ENCODE results near the gene SUSD2. TPM values are rescaled to one million over a fixed set of nuclear protein-coding genes. Genes with fewer than 3 reads are reported as not detected.

SUSD2 gene
- total RNA-seq, 2 donors from 2014 or later: 0.66 to 1.5 TPM

Other genes with a start within 250 kb of the SUSD2 start
- gene GSTT2B, start 220.3 kb upstream of the SUSD2 start, total RNA-seq: under 1 TPM; 0.37 to 0.41 TPM
- 1 to 10 TPM; 2.8 to 4.9 TPM for gene DDTL, start 214.6 kb upstream of the SUSD2 start, total RNA-seq
- gene DDT, start 207.0 kb upstream of the SUSD2 start, total RNA-seq: 100 to 1,000 TPM; 117 to 122 TPM
- gene GSTT2, start 201.4 kb upstream of the SUSD2 start, total RNA-seq: under 1 TPM in 1 of 2 donors, not detected in 1; 0.29 TPM
- not detected for gene GSTT4, start 176.0 kb upstream of the SUSD2 start, total RNA-seq
- gene CABIN1, start 170.2 kb upstream of the SUSD2 start, total RNA-seq: 10 to 100 TPM; 98.0 to 99.4 TPM
- gene GGT5, start 63.6 kb downstream of the SUSD2 start, total RNA-seq: under 1 TPM in 1 of 2 donors, not detected in 1; 0.19 TPM
- gene SPECC1L, start 89.3 kb downstream of the SUSD2 start, total RNA-seq: 10 to 100 TPM; 25.7 to 42.2 TPM
- gene ADORA2A, start 246.1 kb downstream of the SUSD2 start, total RNA-seq: 10 to 100 TPM; 25.9 to 47.8 TPM

Data from activated T-helper 17 cell treated with anti-CD3 and anti-CD28 coated beads, Interleukin-2, amount 50 U/mL, for 72 hours (primary cell).